ENCODE results near the gene SLC26A1.

- TF ChIP-seq CTCF (IDR thresholded peaks at IDR 0.05) = no peak
- TF ChIP-seq EZH2phosphoT487 (IDR thresholded peaks at IDR 0.05) = no peak
Measured at GRCh38 chr4:1017211-1017610, 24.0 kb upstream of the SLC26A1 start.
